DND-41 (cell line): ENCODE results near the gene ZCCHC14.

Experiments used
- CTCF ChIP-seq: IDR thresholded peaks from 2 replicates; pipeline ENCODE4 v1.5.1; 2012; ENCODE audit warnings: borderline replicate concordance, low read length, moderate library complexity, mild to moderate bottlenecking; ENCODE audit not compliant: poor library complexity, severe bottlenecking; ENCODE audit errors: extremely low read depth
- EZH2 ChIP-seq: IDR thresholded peaks from 3 replicates; pipeline ENCODE4 v1.6.1; 2012; ENCODE audit warnings: borderline replicate concordance, low read depth, mild to moderate bottlenecking, moderate library complexity, low read length, inconsistent platforms; ENCODE audit not compliant: severe bottlenecking

DNA sequence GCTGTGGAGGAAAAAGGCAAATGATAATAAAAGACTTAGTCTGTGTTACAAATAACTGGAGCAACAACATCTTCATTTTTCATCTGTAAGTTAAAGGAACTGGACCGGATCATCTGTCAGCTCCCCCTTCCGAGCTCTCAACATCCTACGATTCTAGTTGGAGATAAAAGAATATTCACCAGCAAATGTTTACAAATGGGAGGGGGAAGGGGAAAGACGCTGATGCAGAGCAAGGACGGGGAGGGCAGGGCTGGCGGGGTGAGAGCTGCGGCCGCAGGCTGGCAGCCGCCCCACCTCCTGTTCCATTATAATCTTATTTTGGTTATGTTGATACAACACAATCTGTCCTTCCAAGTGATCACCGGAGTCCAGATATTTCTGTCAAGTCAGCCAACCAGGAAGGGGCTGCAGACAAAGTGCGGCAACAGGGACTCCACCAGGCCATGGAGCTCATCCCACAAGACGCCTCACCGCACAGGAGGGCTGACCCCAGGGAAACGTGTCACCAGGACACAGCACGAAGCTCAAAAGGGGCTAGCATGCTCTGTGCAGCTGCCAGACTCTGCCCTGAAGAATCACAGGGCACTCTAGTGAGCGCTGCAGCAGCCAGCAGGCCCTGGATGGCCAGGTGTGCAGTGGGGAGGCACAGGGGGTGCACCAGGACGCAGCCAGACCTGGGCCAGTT is 128.9 kb downstream of the ZCCHC14 start:
- TF ChIP-seq CTCF (no peak), EZH2 (no peak)
